ENCODE measurements around the gene ZNF600.
"Not testable (repeated sequence)": the region's sequence is repeated elsewhere in the genome, so short reads cannot be mapped to it uniquely, and the experiment has no call there.

ZNF600 gene

GRCh38 chr19:52741371-52741770, 45.2 kb downstream of the ZNF600 start:
- not testable (repeated sequence) for DNase-seq

GRCh38 chr19:52739576-52739975, 47.0 kb downstream of the ZNF600 start:
- no peak for DNase-seq

DNA sequence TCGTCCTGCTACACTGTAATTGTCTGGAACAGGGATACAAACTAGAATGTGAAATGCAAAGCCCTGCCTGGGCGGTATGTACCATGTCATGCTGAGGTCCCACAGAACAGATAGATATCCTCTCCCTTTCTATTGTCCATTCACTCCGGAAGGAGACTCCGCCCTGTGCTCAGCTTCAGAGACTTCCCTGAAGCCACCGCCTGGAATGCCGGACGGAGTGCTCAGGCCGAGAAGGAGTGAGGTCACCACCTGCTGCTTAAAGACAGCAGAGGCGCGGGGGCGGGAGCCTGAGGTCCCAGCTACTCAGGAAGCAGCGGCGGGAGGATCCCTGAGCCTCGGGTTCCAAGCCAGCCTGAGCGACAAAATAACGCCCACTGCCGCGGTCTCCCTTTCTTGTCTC, 50.9 kb downstream of the ZNF600 start:
- no peak for DNase-seq

- DNase-seq: peak; percentile 98
These were observed 51.5 kb downstream of the ZNF600 start, which contains the start of gene ZNF611 for GRCh38 chr19:52734893-52735661. Gene ZNF611, minus strand, starts transcription at chr19:52735044. Its CDS starts 19,150 bp downstream, at chr19:52715894.

DNA sequence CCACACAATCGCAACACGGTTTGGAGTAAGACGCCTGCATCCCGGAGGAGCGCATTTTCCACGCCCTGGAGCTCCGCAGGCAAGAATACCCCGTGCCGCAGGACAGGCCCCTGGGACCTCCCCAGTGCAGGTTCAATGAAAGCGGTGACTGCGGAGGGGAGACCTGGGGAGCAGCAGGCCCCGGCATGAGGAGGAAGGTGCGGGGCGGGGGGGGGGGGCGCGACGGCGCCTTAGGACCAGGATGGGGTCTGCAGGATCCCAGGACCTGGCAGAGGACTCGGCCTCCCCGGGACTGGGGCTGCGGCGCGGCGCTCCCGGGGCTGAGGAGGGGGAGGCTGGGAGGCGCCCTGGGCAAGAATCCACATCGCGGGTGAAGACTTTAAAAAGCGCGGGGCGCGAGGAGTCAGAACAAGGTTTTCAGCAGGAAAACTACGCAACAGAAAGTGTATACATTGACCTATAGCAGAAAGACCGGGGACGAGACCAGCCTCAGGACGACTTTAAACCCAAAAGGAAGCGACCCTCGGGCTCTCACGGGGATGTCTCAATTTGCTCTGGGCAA, 52.2 kb downstream of the ZNF600 start:
- peak; percentile 6 for DNase-seq

DNA sequence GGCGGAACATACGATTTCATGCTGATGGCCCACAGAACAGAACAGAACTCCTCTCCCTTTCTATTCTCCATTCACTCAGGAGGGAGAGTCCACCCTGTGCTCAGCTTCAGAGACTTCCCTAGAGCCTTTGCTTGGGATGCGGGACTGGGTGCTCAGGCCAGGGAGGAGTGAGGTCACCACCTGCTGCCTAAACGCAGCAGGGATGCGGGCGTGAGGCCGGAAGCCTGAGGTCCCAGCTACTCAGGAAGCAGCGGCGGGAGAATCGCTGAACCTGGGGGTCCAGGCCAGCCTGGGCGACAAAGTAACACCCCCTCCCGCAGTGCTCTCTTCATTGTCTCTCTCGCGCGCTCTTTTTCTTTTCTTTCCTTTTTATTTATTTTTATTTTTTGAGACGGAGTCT, 60.5 kb downstream of the ZNF600 start:
- DNase-seq: not testable (repeated sequence)

DNA sequence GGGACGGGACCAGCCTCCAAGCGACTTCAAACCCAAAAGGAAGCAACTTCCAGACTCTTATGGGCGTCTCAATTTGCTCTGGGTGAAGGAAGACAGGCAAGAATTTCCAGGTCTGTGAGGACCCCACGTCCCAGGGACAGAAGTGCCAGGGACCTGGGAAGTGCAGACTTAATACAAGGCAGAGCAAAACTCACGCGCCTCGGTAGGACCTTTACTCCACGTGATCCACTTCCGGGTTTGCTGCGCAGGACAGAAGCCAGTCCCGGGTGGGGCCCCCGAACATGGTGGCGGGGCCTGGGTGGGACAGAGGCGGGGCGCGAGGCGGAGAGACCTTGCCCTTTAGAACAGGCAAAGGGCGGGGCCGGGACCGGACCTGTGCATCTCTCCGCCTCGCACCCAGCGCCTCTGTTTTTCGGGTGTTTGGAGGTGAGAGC, 61.0 kb downstream of the ZNF600 start:
- DNase-seq: no peak

DNA sequence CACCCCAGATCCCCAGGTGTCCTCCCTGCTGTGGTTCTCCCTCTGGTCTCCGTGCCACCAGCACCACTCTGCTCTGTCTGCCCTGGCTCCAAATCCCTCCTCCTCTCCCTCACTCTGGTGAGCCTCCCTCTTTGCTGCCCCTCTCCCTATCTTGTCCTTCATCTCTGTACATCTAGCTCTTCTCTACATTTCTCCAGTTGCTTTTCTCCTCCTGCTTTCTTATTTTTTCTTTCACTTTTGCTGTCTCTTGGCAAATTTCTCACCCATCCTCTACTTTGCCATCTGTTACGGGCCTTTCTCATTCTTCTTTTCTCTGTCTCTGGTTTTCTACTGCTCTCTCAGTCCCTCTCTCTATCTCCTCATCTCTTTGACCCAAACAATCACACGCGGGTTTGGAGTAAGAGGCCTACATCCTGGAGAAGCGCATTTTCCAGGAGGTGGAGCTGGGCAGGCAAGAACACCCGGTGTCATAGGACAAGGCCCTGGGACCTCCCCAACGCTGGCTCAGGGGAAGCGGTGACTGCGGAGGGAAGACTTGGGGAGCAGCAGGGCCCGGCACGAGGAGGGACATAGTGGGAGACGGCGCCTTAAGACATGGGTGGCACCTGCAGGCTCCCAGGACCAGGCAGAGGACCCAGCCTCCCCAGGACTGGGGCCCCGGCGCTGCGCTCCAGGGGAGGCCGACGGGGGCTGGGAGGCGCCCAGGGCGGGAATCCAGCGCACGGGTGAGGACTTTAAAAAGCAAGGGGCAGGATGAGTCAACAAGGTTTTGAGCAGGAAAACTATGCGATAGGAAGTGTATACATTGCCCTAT, 61.7 kb downstream of the ZNF600 start:
- no peak for DNase-seq

- DNase-seq: not testable (repeated sequence)
These were observed 62.5 kb downstream of the ZNF600 start for GRCh38 chr19:52723907-52724598.

DNA sequence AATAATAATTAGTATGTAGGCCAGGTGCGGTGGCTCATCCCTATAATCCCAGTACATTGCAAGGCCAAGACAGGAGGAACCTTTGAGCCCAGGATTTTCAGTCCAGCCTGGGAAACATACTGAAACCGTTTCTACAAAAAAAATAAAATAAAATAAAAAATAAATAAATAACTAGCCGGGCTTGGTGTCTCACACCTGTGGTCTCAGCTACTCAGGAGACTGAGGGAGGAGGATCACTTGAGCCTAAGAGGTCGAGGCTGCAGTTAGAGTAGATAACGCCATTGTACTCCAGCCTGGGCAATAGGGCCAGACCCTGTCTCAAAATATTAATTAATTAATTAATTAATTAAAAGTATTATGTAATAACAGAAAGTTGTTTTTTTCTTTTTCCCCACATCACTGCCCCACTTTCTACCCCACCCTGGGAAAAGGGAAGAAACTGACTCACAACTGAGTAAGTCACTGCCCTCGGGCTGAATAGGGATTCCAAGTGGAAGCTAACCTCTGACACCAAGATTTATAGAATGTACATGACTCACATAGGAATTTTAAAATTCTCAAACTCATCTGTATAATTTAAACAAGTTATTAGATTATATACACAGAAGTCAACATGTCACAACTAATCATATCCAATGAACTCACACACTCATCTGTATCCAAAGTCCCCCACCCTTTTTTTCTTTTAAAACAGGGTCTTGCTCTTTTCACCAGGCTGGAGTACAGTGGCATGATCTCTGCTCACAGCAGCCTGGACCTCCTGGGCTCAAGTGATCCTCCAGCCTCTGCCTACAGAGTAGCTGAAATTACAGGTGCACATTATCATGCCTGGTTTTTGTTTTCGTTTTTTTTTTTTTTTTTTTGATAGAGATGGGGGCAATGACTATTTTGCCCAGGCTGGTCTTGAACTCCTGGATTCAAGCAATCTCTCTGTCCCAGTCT, 64.3 kb downstream of the ZNF600 start:
- no peak for DNase-seq

GRCh38 chr19:52720541-52720940, 66.0 kb downstream of the ZNF600 start:
- not testable (repeated sequence) for DNase-seq

GRCh38 chr19:52716522-52716921, 70.1 kb downstream of the ZNF600 start:
- no peak for DNase-seq

DNA sequence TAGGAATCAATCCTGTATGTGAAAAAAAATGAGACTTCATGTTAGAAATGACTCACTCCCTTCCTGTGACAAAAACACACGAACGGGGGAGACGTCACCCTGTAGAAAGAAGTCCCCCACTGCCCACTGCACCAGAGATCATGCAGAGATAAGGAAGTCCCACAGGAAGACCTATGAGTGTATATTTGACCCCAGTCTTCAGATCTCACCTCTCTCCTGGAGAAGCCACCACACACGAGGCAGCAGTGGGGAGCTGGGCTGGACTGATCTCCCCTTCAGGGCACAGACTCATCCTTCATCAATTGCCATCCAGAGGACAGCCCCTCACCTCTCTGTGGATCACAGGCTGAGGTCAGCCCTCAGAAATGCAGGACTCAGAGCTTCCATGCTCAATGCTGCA, 70.7 kb downstream of the ZNF600 start:
- peak; percentile 43 for DNase-seq

DNA sequence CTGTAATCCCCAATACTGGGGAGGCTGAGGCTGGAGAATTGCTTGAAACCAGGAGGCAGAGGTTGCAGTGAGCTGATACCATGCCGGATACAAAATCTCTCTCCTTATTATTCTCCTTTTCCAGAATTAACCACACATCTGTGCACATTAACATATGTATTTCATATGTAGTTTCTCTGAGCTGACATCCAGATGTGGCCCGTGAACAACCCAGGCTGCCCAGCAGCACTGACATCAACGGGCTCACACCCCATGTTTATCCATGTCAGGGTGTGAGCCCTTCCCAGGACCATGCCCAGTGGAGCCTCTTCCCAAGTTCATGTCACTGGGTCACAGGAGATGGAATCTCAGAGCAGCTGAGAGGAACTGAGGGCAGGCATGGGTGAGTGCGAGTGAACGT, 71.3 kb downstream of the ZNF600 start:
- not testable (repeated sequence) for DNase-seq
